H9 (cell line): Measurements from ENCODE around the gene CYTH4. TPM values are rescaled to one million over a fixed set of nuclear protein-coding genes. Genes with fewer than 3 reads are reported as not detected.

Experiments
- DNase-seq: peaks from one replicate; pipeline ENCODE4 v3.0.0-alpha.2; 2017
- H2AFZ ChIP-seq: one replicate; pipeline ENCODE4 v1.6.1; 2013; ENCODE audit warnings: mild to moderate bottlenecking, low read length, control low read depth, moderate library complexity
- H2AK5ac ChIP-seq: 2 replicates; pipeline ENCODE4 v1.6.1; 2013; ENCODE audit warnings: low read length, control low read depth, mixed read lengths; ENCODE audit not compliant: insufficient read length
- H2BK120ac ChIP-seq: one replicate; pipeline ENCODE4 v1.6.1; 2013; ENCODE audit warnings: low read depth, mild to moderate bottlenecking, low read length, control low read depth, inconsistent platforms; ENCODE audit not compliant: poor library complexity, severe bottlenecking
- H2BK12ac ChIP-seq: 2 replicates; pipeline ENCODE4 v1.6.1; 2013; ENCODE audit warnings: low read length, control low read depth, mixed read lengths, low read depth; ENCODE audit not compliant: insufficient read length
- H2BK15ac ChIP-seq: 2 replicates; pipeline ENCODE4 v1.6.1; 2013; ENCODE audit warnings: low read depth, low read length, control low read depth
- H2BK20ac ChIP-seq: one replicate; pipeline ENCODE4 v1.6.1; 2013; ENCODE audit warnings: low read depth, mild to moderate bottlenecking, low read length, control low read depth, inconsistent platforms; ENCODE audit not compliant: poor library complexity, severe bottlenecking
- H2BK5ac ChIP-seq: 2 replicates; pipeline ENCODE4 v1.6.1; 2013; ENCODE audit warnings: low read length, control low read depth, mixed read lengths; ENCODE audit not compliant: insufficient read length
- H3K14ac ChIP-seq: 2 replicates; pipeline ENCODE4 v1.6.1; 2013; ENCODE audit warnings: low read length, control low read depth; ENCODE audit not compliant: insufficient read depth
- H3K18ac ChIP-seq: 2 replicates; pipeline ENCODE4 v1.6.1; 2013; ENCODE audit warnings: low read depth, mild to moderate bottlenecking, mixed read lengths, low read length, control low read depth; ENCODE audit not compliant: insufficient read length
- H3K23ac ChIP-seq: 2 replicates; pipeline ENCODE4 v1.6.1; 2013; ENCODE audit warnings: low read length, control low read depth, mixed read lengths, low read depth; ENCODE audit not compliant: insufficient read length
- H3K23me2 ChIP-seq: 2 replicates; pipeline ENCODE4 v1.6.1; 2013; ENCODE audit warnings: low read depth, mild to moderate bottlenecking, mixed read lengths, low read length, control low read depth; ENCODE audit not compliant: insufficient read length, poor library complexity, severe bottlenecking
- H3K27ac ChIP-seq: 2 replicates; pipeline ENCODE4 v1.5.1; 2013; ENCODE audit warnings: low read length, control low read depth, mixed read lengths, low read depth; ENCODE audit not compliant: insufficient read length
- H3K27me3 ChIP-seq: 2 replicates; pipeline ENCODE4 v1.6.1; 2013; ENCODE audit warnings: low read length, control low read depth, inconsistent platforms; ENCODE audit not compliant: insufficient read depth
- H3K4ac ChIP-seq: 2 replicates; pipeline ENCODE4 v1.6.1; 2013; ENCODE audit warnings: low read depth, mild to moderate bottlenecking, control low read depth, inconsistent platforms, low read length, moderate library complexity
- H3K4me1 ChIP-seq: 2 replicates; pipeline ENCODE4 v1.6.1; 2013; ENCODE audit warnings: low read length, control low read depth, inconsistent platforms; ENCODE audit not compliant: insufficient read depth
- H3K4me2 ChIP-seq: 2 replicates; pipeline ENCODE4 v1.6.1; 2013; ENCODE audit warnings: low read length, control low read depth, mixed read lengths; ENCODE audit not compliant: insufficient read length, insufficient read depth
- H3K56ac ChIP-seq: 2 replicates; pipeline ENCODE4 v1.6.1; 2013; ENCODE audit warnings: low read depth, mild to moderate bottlenecking, mixed read lengths, low read length, control low read depth; ENCODE audit not compliant: insufficient read length
- H3K79me1 ChIP-seq: 2 replicates; pipeline ENCODE4 v1.6.1; 2013; ENCODE audit warnings: low read depth, mild to moderate bottlenecking, moderate library complexity, low read length, control low read depth, inconsistent platforms; ENCODE audit not compliant: insufficient read depth, poor library complexity, severe bottlenecking
- H3K79me2 ChIP-seq: 2 replicates; pipeline ENCODE4 v1.6.1; 2013; ENCODE audit warnings: low read length, control low read depth, inconsistent platforms; ENCODE audit not compliant: insufficient read depth
- H3K9ac ChIP-seq: 2 replicates; pipeline ENCODE4 v1.6.1; 2013; ENCODE audit warnings: low read length, control low read depth, mixed read lengths; ENCODE audit not compliant: insufficient read length; ENCODE audit errors: extremely low read depth
- H3K9me3 ChIP-seq: one replicate; pipeline ENCODE4 v1.6.1; 2013; ENCODE audit warnings: low read depth, low read length, inconsistent platforms; ENCODE audit not compliant: control insufficient read depth
- H3T11ph ChIP-seq: one replicate; pipeline ENCODE4 v1.6.1; 2013; ENCODE audit warnings: mild to moderate bottlenecking, low read length, control low read depth, inconsistent platforms
- H4K20me1 ChIP-seq: one replicate; pipeline ENCODE4 v1.6.1; 2013; ENCODE audit not compliant: control insufficient read depth, insufficient read length, insufficient read depth
- H4K5ac ChIP-seq: 2 replicates; pipeline ENCODE4 v1.6.1; 2013; ENCODE audit warnings: low read depth, mild to moderate bottlenecking, mixed read lengths, low read length, control low read depth; ENCODE audit not compliant: insufficient read length
- H4K8ac ChIP-seq: replicated peaks from 2 replicates; pipeline ENCODE4 v1.6.1; 2013; ENCODE audit warnings: low read length, control low read depth, mixed read lengths, low read depth; ENCODE audit not compliant: insufficient read length
- H4K91ac ChIP-seq: 2 replicates; pipeline ENCODE4 v1.6.1; 2013; ENCODE audit warnings: low read depth, mild to moderate bottlenecking, moderate library complexity, mixed read lengths, low read length, control low read depth; ENCODE audit not compliant: insufficient read length
- H3K27ac Mint-ChIP-seq, 3 experiments: 2 replicates in 2 of 3; 3 replicates in 1 of 3; pipeline ENCODE4 v1.8.0; 2020 to 2021; ENCODE audit warnings: mixed read lengths in 3 of 3, mild to moderate bottlenecking in 1 of 3, moderate library complexity in 1 of 3
- H3K27me3 Mint-ChIP-seq: 2 replicates; pipeline ENCODE4 v1.8.0; 2021; ENCODE audit warnings: low read depth, mild to moderate bottlenecking, moderate library complexity, mixed read lengths
- H3K36me3 Mint-ChIP-seq, 3 experiments: 2 replicates in 2 of 3; 3 replicates in 1 of 3; pipeline ENCODE4 v1.8.0; 2020 to 2021; ENCODE audit warnings: low read depth in 3 of 3, mixed read lengths in 3 of 3; ENCODE audit not compliant: insufficient read depth in 1 of 3
- H3K4me1 Mint-ChIP-seq, 2 experiments: 2 replicates each; pipeline ENCODE4 v1.8.0; 2020; ENCODE audit warnings: mixed read lengths in 2 of 2
- H3K4me3 Mint-ChIP-seq, 2 experiments: 2 replicates in 1 of 2; 3 replicates in 1 of 2; pipeline ENCODE4 v1.8.0; 2020 to 2021; ENCODE audit warnings: mild to moderate bottlenecking in 2 of 2, mixed read lengths in 2 of 2, moderate library complexity in 1 of 2
- H3K9me3 Mint-ChIP-seq, 2 experiments: 2 replicates in 1 of 2; 3 replicates in 1 of 2; pipeline ENCODE4 v1.8.0; 2020; ENCODE audit warnings: mild to moderate bottlenecking in 2 of 2, mixed read lengths in 2 of 2, moderate library complexity in 1 of 2
- WGBS: extraction: QIAGEN DNeasy Blood & Tissue Kit; methylation state at CpG from one replicate; pipeline ENCODE4 v1.1.7; 2013; ENCODE audit warnings: missing lambda C conversion rate, low lambda C conversion rate, mixed read lengths; ENCODE audit not compliant: insufficient read length; ENCODE audit errors: extremely low coverage; 5-methylcytosine and 5-hydroxymethylcytosine counted together
- total RNA-seq: library from RNA; stranded (reverse); gene quantifications from 2 replicates; pipeline ENCODE4 v1.2.1, GENCODE V29; 2021
- TF ChIP-seq, protein P1 (sequence below): fragments of 200-600 bp; sonication (generic); conservative IDR thresholded peaks from 3 replicates; pipeline ENCODE4 v1.8.0; 2021; ENCODE audit warnings: antibody characterized with exemption, mild to moderate bottlenecking

Gene CYTH4
- total RNA-seq, 1 experiment from 2014 or later: not detected

- Histone ChIP-seq H3K23ac (no peak overlapping the region), H2BK12ac (no peak overlapping the region)
- no peak overlapping the region for H3K4me3 Mint-ChIP-seq
Observed at GRCh38 chr22:37273126-37273845, 9.0 kb upstream of the CYTH4 start.

More at GRCh38 chr22:37273126-37273845, 9.0 kb upstream of the CYTH4 start:
- no peak overlapping the region for H2BK5ac ChIP-seq
- no peak overlapping the region for H3K9ac ChIP-seq
- no peak overlapping the region for H3K4ac ChIP-seq
- Mint-ChIP-seq H3K4me1 (no peaks in the 10 kb centered on the region), H3K27me3 (peaks cover 43% of the 10 kb centered on the region), H3K36me3 (no peaks in the 10 kb centered on the region), H3K9me3 (no peaks in the 10 kb centered on the region; a peak in 1 of 5 replicates), H3K27ac (no peak overlapping the region)
- no peak overlapping the region for H4K91ac ChIP-seq
- H3K9me3 ChIP-seq: no peaks in the 10 kb centered on the region
- H3K14ac ChIP-seq: no peak overlapping the region
- no peak overlapping the region for H3T11ph ChIP-seq
- H3K56ac ChIP-seq: no peak overlapping the region
- H2AK5ac ChIP-seq: no peak overlapping the region
- no peak for DNase-seq
- H4K5ac ChIP-seq: no peak overlapping the region
- no peak overlapping the region for H2AFZ ChIP-seq
- H2BK15ac ChIP-seq: no peak overlapping the region
- H3K4me1 ChIP-seq: no peaks in the 10 kb centered on the region
- H3K27me3 ChIP-seq: no peaks in the 10 kb centered on the region; the same call in 1 of the 2 replicates
- no CpG with 5 or more reads among the region's 17 CpGs for WGBS
- no peaks in the 10 kb centered on the region for H4K20me1 ChIP-seq
- no peaks in the 10 kb centered on the region for H3K23me2 ChIP-seq
- H3K27ac ChIP-seq: no peak overlapping the region
- no peak overlapping the region for H4K8ac ChIP-seq
- TF ChIP-seq, protein P1, sequence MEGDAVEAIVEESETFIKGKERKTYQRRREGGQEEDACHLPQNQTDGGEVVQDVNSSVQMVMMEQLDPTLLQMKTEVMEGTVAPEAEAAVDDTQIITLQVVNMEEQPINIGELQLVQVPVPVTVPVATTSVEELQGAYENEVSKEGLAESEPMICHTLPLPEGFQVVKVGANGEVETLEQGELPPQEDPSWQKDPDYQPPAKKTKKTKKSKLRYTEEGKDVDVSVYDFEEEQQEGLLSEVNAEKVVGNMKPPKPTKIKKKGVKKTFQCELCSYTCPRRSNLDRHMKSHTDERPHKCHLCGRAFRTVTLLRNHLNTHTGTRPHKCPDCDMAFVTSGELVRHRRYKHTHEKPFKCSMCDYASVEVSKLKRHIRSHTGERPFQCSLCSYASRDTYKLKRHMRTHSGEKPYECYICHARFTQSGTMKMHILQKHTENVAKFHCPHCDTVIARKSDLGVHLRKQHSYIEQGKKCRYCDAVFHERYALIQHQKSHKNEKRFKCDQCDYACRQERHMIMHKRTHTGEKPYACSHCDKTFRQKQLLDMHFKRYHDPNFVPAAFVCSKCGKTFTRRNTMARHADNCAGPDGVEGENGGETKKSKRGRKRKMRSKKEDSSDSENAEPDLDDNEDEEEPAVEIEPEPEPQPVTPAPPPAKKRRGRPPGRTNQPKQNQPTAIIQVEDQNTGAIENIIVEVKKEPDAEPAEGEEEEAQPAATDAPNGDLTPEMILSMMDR: no peak
- no peak overlapping the region for H3K18ac ChIP-seq
- no peaks in the 10 kb centered on the region for H3K79me2 ChIP-seq
- no peak overlapping the region for H2BK120ac ChIP-seq
- H3K79me1 ChIP-seq: no peaks in the 10 kb centered on the region
- no peak overlapping the region for H3K4me2 ChIP-seq
- H2BK20ac ChIP-seq: no peak overlapping the region
